Measurements from ENCODE around the gene TMED6. TPM values are rescaled to one million over a fixed set of nuclear protein-coding genes. Genes with fewer than 3 reads are reported as not detected.
"Not testable (repeated sequence)": the region's sequence is repeated elsewhere in the genome, so short reads cannot be mapped to it uniquely, and the experiment has no call there.

Gene TMED6
- total RNA-seq, 2 experiments from 2014 or later, result 1.4 to 1.8 TPM

DNA sequence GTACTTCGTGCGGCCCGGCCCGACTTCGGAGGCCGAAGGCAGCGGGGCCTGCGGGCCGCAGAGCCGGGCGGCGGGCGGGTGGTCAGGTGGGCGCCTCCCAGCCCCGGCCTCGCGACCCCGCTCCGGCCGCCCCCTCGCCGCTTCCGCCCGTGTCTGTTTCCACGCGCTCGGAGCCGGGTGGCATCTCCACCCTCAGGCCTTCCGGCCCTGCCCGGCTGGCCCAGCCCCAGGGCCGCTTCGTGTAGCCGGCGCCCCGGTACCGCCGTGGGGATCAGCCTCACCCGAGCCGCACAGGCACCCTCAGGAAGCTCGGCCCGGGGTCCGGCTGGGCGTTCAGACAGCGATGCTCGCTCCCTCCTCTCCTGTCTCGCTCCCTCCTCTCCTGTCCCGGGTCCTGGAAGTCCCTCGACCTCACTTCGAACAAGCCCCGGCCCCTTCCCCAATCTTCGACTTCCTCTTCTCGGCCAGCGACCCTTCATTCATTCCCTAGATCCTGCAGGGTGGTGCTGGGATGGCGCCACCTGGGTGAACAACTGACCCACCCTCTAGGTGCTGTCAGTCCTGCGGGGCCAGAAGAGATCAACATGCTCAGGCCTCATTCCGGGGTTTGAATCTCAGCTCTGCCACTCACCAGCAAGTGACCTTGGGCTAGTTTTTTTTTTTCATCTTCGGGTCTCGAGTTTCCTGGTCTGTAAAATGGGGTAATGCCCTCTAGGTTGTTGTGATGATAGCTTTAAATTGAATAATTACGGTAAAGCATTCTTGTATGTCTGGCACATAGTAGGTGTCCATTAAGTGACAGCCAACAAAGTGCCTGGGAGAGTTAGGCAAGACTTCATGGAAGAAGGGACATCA lies 39.8 kb downstream of the TMED6 start:
- Mint-ChIP-seq H3K36me3 (ENCODE audit: low read depth) (peaks cover 32% of the 10 kb centered on the region), H3K27me3 (ENCODE audit: low read depth) (no peaks in the 10 kb centered on the region), H3K9me3 (ENCODE audit: insufficient read depth) (no peaks in the 10 kb centered on the region), H3K27ac (peak overlapping the region; percentile 98), H3K4me1 (ENCODE audit: low read depth) (peaks cover 23% of the 10 kb centered on the region), H3K4me3 (peak overlapping the region; percentile 100)
- POLR2A ChIA-PET, result interaction anchor here (0.7 to 1.2 kb wide), 3 partner anchors 15 to 380 kb away, joined by 3 to 5 read pairs (median 4); no protein-coding TSS in a partner anchor
- ATAC-seq (peak; percentile 69), DNase-seq (peak; percentile 58)
- CTCF ChIA-PET, result interaction anchor here (1.0 to 1.4 kb wide), 5 partner anchors 15 to 721 kb away, joined by 3 to 8 read pairs (median 3); partner anchors contain the start of genes NIP7 and PDF

DNA sequence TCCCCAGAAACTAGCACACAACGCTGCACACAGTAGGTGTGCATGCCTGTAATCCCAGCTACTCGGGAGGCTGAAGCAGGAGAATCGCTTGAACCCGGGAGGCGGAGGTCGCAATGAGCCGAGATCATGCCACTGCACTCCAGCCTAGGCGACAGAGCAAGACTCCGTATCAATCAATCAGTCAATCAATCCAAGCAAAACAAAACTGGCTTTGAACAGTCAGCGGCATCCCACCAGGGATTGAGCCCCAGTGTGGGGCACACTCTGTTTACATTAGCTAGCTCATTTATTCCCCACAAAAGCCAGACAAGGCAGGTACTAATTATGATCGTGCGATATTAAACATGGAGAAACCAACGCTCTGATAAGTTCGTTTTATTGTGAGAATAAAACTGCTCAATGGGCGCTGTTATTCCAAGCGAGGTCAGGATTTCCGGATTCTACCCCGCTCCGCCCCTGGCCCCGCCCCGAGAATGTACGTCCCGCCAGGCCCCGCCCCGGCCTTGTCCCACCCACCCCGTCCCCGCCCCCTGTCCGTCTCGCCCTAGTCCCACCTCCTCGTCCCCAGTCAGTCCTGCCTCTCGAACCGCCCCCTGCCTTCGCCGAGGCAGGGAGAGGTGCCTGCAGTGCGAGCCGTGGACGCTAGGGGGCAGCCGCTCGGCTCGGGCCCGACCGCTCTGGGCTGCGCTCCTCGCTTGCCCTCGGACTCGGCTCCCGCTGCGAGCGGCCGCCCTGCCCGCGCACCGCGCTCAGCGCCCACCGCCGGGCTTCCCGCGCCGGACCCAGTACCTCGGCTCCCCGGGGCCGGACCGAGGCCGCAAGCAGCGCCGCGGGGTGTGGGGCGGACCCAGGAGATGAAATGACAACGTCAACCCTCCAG lies 40.7 kb downstream of the TMED6 start, which contains the start of gene VPS4A:
Gene VPS4A (plus strand): TSS at position 698 of the 880 bp plus-strand sequence. CDS start 162 bp downstream, at position 860.
- Mint-ChIP-seq H3K9me3 (ENCODE audit: insufficient read depth) (no peaks in the 10 kb centered on the region), H3K36me3 (ENCODE audit: low read depth) (peaks cover 23% of the 10 kb centered on the region), H3K4me3 (peak within 1 kb of the TSS; percentile 100), H3K27ac (peak within 1 kb of the TSS; percentile 98), H3K4me1 (ENCODE audit: low read depth) (peaks cover 23% of the 10 kb centered on the region), H3K27me3 (ENCODE audit: low read depth) (no peaks in the 10 kb centered on the region)
- POLR2A ChIA-PET, result interaction anchor here (0.6 to 1.0 kb wide), 3 partner anchors 29 to 178 kb away, joined by 3 read pairs; partner anchors contain the start of genes CHTF8 and UTP4
- ATAC-seq (peak; percentile 98), DNase-seq (peak; percentile 97)
- CTCF ChIA-PET, result interaction anchor here (0.6 to 1.4 kb wide), 6 partner anchors 19 to 1522 kb away, joined by 3 to 8 read pairs (median 4); partner anchors contain the start of genes NIP7, PDF and SNTB2

DNA sequence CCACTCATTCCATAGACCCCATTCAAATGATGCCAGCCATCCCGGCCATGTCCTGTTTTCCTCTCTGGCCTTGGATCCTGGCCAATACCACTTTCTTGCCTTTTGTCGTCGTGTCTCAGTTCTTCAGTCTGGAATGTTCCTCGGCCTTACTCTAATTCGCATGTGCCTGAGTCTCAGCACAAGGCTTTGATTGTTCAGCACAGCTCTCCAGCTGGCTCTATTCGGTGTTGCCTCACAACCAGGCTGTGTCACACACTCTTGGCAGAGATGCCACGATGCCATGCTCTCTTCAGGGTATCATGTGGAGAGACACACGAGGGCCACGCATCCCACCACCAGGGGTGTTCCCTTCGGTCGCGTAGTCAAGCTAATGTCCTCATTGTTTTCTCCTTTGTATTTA lies 42.3 kb downstream of the TMED6 start:
- Mint-ChIP-seq H3K4me3 (no peak overlapping the region), H3K36me3 (ENCODE audit: low read depth) (peaks cover 18% of the 10 kb centered on the region), H3K4me1 (ENCODE audit: low read depth) (peaks cover 20% of the 10 kb centered on the region), H3K27me3 (ENCODE audit: low read depth) (no peaks in the 10 kb centered on the region), H3K9me3 (ENCODE audit: insufficient read depth) (no peaks in the 10 kb centered on the region), H3K27ac (peak overlapping the region; percentile 60)
- DNase-seq, result no peak
- ChIA-PET POLR2A (interaction anchor here (0.6 kb wide), 1 partner anchor 33 kb away, joined by 3 read pairs; no protein-coding TSS in a partner anchor), CTCF (no interaction called here)
- ATAC-seq, result no peak

DNA sequence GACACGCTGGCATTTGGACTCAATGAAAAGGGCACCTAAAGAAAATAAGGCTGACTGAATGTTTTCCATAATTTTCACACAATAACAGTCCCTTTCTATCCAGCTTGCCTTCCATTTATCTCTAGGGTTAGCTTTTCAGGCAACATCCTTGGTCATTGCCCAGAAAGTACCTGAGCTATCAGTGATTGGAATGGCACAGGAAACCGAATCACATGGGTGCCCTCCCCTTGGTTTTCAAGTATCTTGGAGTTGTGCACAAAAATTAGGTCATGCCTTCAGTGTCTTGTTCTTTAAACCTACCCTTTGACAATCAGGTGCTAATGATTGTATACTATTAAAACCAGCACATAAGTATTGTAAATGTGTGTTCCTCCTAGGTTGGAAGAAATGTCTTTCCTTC lies 43.7 kb downstream of the TMED6 start:
- ATAC-seq, result no peak
- peaks cover 8% of the 10 kb centered on the region for H3K36me3 Mint-ChIP-seq (ENCODE audit: low read depth)
- peaks cover 12% of the 10 kb centered on the region for H3K4me1 Mint-ChIP-seq (ENCODE audit: low read depth)
- POLR2A ChIA-PET, result interaction anchor here (0.6 kb wide), 1 partner anchor 146 kb away, joined by 3 read pairs; no protein-coding TSS in a partner anchor
- no peaks in the 10 kb centered on the region for H3K9me3 Mint-ChIP-seq (ENCODE audit: insufficient read depth)
- H3K27ac Mint-ChIP-seq, result no peak overlapping the region
- no peaks in the 10 kb centered on the region for H3K27me3 Mint-ChIP-seq (ENCODE audit: low read depth)
- H3K4me3 Mint-ChIP-seq, result no peak overlapping the region
- no peak for DNase-seq
- CTCF ChIA-PET, result no interaction called here

DNA sequence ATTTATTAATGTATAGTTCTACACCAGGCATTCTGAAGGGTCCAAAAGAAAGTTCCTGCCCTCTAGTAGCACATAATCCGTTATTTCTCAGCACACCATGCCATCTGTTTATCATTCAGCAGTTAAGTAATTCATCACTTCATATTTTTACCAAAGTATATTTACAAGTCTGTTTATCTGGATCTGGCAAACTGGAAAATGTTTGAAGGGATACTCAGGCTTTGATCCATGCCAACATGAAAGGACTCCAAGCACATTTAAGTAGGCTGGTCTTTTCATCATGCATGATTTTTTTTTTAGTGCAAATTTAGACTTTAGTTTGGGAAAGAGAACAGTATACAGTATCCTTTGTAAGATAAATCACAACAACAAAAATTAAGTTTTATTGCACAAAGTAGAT lies 44.5 kb downstream of the TMED6 start:
- Mint-ChIP-seq H3K27me3 (ENCODE audit: low read depth) (no peaks in the 10 kb centered on the region), H3K4me3 (no peak overlapping the region), H3K4me1 (ENCODE audit: low read depth) (peaks cover 9% of the 10 kb centered on the region), H3K27ac (no peak overlapping the region), H3K36me3 (ENCODE audit: low read depth) (peaks cover 5% of the 10 kb centered on the region), H3K9me3 (ENCODE audit: insufficient read depth) (no peaks in the 10 kb centered on the region)
- ChIA-PET POLR2A (interaction anchor here (0.6 kb wide), 1 partner anchor 145 kb away, joined by 3 read pairs; no protein-coding TSS in a partner anchor), CTCF (no interaction called here)
- ATAC-seq (no peak), DNase-seq (no peak)

DNA sequence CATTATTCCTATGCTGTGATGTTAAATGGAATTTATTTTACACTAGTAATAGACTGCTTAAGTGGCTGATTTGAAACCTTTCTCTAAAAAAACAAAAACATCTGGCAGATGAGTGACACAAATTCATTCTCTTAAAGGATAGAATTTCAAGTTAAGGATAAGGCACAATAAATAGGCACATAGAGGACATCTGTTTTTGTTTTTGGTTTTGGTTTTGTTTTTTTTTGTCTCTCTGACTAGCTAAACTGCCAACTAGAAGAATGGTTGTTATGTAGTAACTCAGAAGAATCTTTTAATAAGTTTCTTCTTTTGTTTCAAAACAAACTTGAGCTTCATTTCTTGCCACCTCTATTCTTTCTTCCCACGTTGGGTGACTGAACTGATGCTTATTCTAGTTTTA lies 45.6 kb downstream of the TMED6 start:
- CTCF ChIA-PET, result interaction anchor here (0.7 to 0.8 kb wide), 2 partner anchors 152 to 156 kb away, joined by 3 read pairs; no protein-coding TSS in a partner anchor
- Mint-ChIP-seq H3K27me3 (ENCODE audit: low read depth) (no peaks in the 10 kb centered on the region), H3K36me3 (ENCODE audit: low read depth) (peaks cover 3% of the 10 kb centered on the region), H3K4me3 (no peak overlapping the region), H3K4me1 (ENCODE audit: low read depth) (peaks cover 7% of the 10 kb centered on the region), H3K27ac (no peak overlapping the region), H3K9me3 (ENCODE audit: insufficient read depth) (no peaks in the 10 kb centered on the region)
- no peak for ATAC-seq
- POLR2A ChIA-PET, result no interaction called here
- no peak for DNase-seq

DNA sequence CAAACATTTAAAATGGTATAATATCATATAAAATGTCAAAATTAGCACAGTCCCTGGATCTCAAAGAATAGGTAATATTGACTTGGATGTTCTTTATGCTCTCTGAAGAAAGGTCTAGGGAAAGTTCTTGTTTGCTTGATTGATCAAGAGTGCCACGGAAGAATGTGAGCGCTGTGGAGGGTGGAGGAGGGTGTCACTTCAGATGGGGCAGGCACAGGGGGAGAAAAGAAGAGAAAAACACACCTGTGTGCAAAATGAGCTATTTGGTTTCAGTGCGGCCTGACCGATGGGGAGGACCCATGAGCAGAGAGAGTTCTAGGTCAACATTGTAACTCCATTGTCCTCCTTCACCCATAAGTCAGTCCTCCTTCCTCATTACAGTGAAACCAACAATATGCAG lies 49.3 kb downstream of the TMED6 start:
- H3K4me1 Mint-ChIP-seq (ENCODE audit: low read depth), result no peaks in the 10 kb centered on the region
- H3K4me3 Mint-ChIP-seq, result no peak overlapping the region
- peaks cover 11% of the 10 kb centered on the region for H3K36me3 Mint-ChIP-seq (ENCODE audit: low read depth)
- no peaks in the 10 kb centered on the region for H3K9me3 Mint-ChIP-seq (ENCODE audit: insufficient read depth)
- H3K27ac Mint-ChIP-seq, result no peak overlapping the region
- DNase-seq (no peak), ATAC-seq (no peak)
- H3K27me3 Mint-ChIP-seq (ENCODE audit: low read depth), result no peaks in the 10 kb centered on the region
- ChIA-PET CTCF (interaction anchor here (1.0 to 1.3 kb wide), 3 partner anchors 16 to 152 kb away, joined by 3 to 4 read pairs (median 3); no protein-coding TSS in a partner anchor), POLR2A (no interaction called here)

DNA sequence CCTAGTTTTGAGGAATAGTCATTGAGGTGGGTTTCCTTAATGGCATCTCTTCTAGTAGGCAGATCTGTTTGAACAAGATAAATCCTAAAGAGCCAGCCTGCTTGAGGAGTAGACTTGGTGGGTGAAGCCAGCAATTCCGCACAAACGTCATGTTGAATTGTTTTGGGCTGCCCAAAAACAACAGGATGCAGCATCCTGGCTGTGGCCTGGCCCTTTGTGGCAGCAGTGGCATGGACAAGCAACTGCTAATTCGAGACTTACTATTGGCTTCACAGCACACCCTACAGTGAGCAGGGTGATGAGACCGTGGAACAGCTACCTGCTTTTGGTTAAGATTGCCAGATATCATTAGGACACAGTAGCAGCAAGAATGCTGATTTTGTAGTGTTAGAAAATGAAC lies 49.7 kb downstream of the TMED6 start:
- CTCF ChIA-PET, result interaction anchor here (0.8 to 1.3 kb wide), 3 partner anchors 15 to 19 kb away, joined by 3 to 4 read pairs (median 3); no protein-coding TSS in a partner anchor
- DNase-seq (no peak), ATAC-seq (no peak)
- POLR2A ChIA-PET, result no interaction called here
- Mint-ChIP-seq H3K4me1 (ENCODE audit: low read depth) (no peaks in the 10 kb centered on the region), H3K4me3 (no peak overlapping the region), H3K9me3 (ENCODE audit: insufficient read depth) (no peaks in the 10 kb centered on the region), H3K27me3 (ENCODE audit: low read depth) (no peaks in the 10 kb centered on the region), H3K36me3 (ENCODE audit: low read depth) (peaks cover 11% of the 10 kb centered on the region), H3K27ac (no peak overlapping the region)

DNA sequence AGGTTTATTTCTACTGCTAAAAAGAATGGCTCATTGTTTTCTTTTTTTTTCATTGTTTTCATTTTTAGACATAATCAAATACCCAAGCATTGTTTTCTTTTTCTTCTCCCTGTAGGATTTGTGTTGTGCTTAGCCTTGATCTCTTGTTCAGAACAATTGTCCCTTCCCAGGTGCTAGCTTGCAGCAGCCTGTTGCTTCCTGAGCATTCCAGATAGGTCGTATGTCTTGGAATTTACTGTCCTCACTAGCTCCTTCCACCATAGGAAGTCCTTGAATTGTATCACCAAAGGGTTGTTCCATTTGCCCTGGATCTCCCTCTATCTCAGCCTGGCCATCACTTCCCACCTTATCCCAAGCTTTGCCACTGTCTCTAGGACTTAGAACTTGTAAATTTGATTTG lies 50.4 kb downstream of the TMED6 start:
- Mint-ChIP-seq H3K27me3 (ENCODE audit: low read depth) (no peaks in the 10 kb centered on the region), H3K4me3 (no peak overlapping the region), H3K27ac (no peak overlapping the region), H3K9me3 (ENCODE audit: insufficient read depth) (no peaks in the 10 kb centered on the region), H3K4me1 (ENCODE audit: low read depth) (no peaks in the 10 kb centered on the region), H3K36me3 (ENCODE audit: low read depth) (peaks cover 11% of the 10 kb centered on the region)
- CTCF ChIA-PET, result interaction anchor here (0.8 kb wide), 1 partner anchor 15 kb away, joined by 4 read pairs; no protein-coding TSS in a partner anchor
- DNase-seq, result no peak
- POLR2A ChIA-PET, result no interaction called here
- no peak for ATAC-seq

DNA sequence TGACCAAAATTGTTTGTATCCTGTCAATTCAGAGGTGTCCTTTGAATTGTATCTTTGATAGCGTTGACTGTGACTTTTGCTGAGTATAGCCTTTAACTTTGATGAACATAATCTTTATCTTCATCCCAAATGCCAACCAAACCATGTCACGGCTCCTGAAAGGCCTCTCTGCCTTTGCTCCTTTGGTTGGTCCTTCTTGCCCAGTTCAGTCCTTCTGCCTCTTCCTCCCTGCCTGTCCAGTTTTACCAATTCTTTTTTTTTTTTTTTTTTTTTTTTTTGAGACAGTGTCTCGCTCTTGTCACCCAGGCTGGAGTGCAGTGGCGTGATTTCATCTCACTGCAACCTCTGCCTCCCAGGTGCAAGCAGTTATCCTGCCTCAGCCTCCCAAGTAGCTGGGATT lies 53.3 kb downstream of the TMED6 start:
- H3K27me3 Mint-ChIP-seq (ENCODE audit: low read depth), result no peaks in the 10 kb centered on the region
- CTCF ChIA-PET, result no interaction called here

DNA sequence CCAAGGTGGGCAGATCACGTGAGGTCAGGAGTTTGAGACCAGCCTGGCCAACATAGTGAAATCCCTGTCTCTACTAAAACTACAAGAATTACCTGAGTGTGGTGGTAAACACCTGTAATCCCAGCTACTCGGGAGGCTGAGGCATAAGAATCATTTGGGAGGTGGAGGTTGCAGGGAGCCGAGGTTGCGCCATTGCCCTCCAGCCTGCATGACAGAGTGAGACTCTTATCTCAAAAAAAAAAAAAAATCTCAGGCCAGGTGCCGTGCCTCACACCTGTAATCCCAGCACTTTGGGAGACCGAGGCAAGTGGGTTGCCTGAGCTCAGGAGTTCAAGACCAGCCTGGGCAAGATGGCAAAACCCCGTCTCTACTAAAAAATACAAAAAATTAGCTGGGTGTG lies 54.8 kb downstream of the TMED6 start:
- H3K4me3 Mint-ChIP-seq; H3K4me1 Mint-ChIP-seq (ENCODE audit: low read depth); H3K27me3 Mint-ChIP-seq (ENCODE audit: low read depth); DNase-seq; ATAC-seq; POLR2A ChIA-PET; H3K9me3 Mint-ChIP-seq (ENCODE audit: insufficient read depth); H3K27ac Mint-ChIP-seq: not testable (repeated sequence)
- CTCF ChIA-PET, result interaction anchor here (1.8 kb wide), 1 partner anchor 11 kb away, joined by 7 read pairs; no protein-coding TSS in a partner anchor
- H3K36me3 Mint-ChIP-seq (ENCODE audit: low read depth), result peaks cover 10% of the 10 kb centered on the region

More for the DNA sequence above, 53.3 kb downstream of the TMED6 start:
- Mint-ChIP-seq H3K27ac (no peak overlapping the region), H3K36me3 (ENCODE audit: low read depth) (peaks cover 10% of the 10 kb centered on the region), H3K4me1 (ENCODE audit: low read depth) (no peaks in the 10 kb centered on the region), H3K4me3 (no peak overlapping the region), H3K9me3 (ENCODE audit: insufficient read depth) (no peaks in the 10 kb centered on the region)
- DNase-seq, result no peak
- POLR2A ChIA-PET, result no interaction called here
- no peak for ATAC-seq

Measured in activated CD8-positive, alpha-beta T cell treated with anti-CD3 and anti-CD28 coated beads, Interleukin-2, amount 10 ng/mL, durations not matched to agents 7 days and 5 days (primary cell).